Stomach (tissue), 4 donors: Measurements from ENCODE around the gene PCAT6.

Source experiments
- CTCF ChIP-seq, 7 experiments: fragments of 450-650 bp in 4 of 7; fragments of 200-600 bp in 3 of 7; sonication (generic) in 3 of 7; IDR thresholded peaks; one replicate each; pipeline ENCODE4 v1.5.1; 2016 to 2019; ENCODE audit warnings: antibody characterized with exemption in 7 of 7, control low read depth in 2 of 7, mild to moderate bottlenecking in 1 of 7
- POLR2A ChIP-seq, 4 donors: fragments of 450-650 bp; IDR thresholded peaks; one replicate each; pipeline ENCODE4 v1.6.1; 2016; ENCODE audit warnings: antibody characterized with exemption in 4 of 4, control low read depth in 2 of 4, mild to moderate bottlenecking in 1 of 4, moderate library complexity in 1 of 4
- POLR2AphosphoS5 ChIP-seq, 3 donors: sonication (generic); formaldehyde crosslinking; IDR thresholded peaks; one replicate each; pipeline ENCODE4 v1.6.1; 2016; ENCODE audit warnings: antibody characterized with exemption in 3 of 3

- TF ChIP-seq POLR2A (IDR thresholded peaks at IDR 0.05) (no peak), CTCF (IDR thresholded peaks at IDR 0.05) (no peak), POLR2AphosphoS5 (IDR thresholded peaks at IDR 0.05) (no peak)
These were observed 7.5 kb upstream of the PCAT6 start for GRCh38 chr1:202802998-202803932.
